Measurements from ENCODE around the gene APOL4.

APOL4 gene

DNA sequence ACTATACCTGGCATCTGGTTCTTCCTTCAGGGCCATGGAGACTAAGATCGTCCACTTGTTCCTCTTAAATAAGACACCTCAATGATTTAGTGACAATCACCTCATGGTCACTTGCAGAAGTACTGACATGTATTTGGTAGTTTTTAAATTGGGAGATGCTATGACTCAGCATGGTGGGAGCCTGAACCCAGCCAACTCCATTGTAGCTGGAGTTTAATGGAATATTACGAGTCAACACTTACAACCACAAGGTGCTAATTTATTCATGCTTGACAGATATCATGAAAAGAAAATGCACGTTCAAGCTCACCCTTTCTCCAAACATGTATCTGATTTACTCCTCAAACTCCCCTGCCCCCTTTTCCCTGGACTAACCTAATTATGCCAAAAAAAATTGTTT, 24.4 kb downstream of the APOL4 start:
- no peak for DNase-seq (ENCODE audit: low read depth, low spot score)
- no peak overlapping the region for H3K4me3 ChIP-seq (ENCODE audit: low read depth, low read length)
- TF ChIP-seq, protein P1, sequence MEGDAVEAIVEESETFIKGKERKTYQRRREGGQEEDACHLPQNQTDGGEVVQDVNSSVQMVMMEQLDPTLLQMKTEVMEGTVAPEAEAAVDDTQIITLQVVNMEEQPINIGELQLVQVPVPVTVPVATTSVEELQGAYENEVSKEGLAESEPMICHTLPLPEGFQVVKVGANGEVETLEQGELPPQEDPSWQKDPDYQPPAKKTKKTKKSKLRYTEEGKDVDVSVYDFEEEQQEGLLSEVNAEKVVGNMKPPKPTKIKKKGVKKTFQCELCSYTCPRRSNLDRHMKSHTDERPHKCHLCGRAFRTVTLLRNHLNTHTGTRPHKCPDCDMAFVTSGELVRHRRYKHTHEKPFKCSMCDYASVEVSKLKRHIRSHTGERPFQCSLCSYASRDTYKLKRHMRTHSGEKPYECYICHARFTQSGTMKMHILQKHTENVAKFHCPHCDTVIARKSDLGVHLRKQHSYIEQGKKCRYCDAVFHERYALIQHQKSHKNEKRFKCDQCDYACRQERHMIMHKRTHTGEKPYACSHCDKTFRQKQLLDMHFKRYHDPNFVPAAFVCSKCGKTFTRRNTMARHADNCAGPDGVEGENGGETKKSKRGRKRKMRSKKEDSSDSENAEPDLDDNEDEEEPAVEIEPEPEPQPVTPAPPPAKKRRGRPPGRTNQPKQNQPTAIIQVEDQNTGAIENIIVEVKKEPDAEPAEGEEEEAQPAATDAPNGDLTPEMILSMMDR (IDR thresholded peaks at IDR 0.05; ENCODE audit: low read depth, low read length), result no peak
- in situ Hi-C loops (cut with HindIII; ENCODE audit: low sequenced_read_pairs), result no loop called here

DNA sequence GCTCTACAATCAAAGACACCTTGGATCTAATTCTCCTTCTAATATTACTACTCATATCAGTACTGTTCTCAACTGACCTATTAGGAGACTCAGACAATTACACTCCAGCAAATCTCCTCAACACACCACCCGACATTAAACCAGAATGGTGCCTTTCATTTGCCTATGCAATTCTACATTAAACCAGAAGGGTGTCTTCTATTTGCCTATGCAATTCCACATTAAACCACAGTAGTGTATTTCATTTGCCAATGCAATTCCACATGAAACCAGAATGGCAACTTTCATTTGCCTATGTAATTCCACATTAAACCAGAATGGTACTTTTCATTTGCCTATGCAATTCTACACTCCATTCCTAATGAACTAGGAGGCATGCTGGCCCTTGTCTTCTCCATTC, 25.7 kb downstream of the APOL4 start:
- H3K4me3 ChIP-seq (ENCODE audit: low read depth, low read length), result no peak overlapping the region
- in situ Hi-C loops (cut with HindIII; ENCODE audit: low sequenced_read_pairs), result no loop called here
- TF ChIP-seq, protein P1 (IDR thresholded peaks at IDR 0.05; ENCODE audit: low read depth, low read length), result no peak
- no peak for DNase-seq (ENCODE audit: low read depth, low spot score)

DNA sequence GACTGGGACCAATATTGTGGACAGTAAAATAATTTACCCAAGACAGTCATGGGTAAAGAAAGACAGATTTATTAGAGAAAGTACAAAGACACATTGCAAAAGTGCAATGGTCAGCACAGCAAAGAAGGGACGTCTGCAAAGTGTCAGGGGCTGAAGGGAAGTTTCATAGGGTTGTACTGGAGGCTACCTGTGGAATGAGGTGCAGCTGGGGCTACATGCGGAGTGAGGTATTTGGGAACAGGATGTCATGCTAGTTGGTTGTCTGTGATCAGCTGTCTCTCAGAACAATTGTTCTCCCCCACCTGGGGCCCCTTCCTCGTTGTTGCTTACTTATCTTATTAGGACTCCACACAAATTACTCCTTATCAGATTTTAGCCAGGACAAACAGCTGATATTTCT, 29.7 kb downstream of the APOL4 start:
- in situ Hi-C loops (cut with HindIII; ENCODE audit: low sequenced_read_pairs), result no loop called here
- no peak for DNase-seq (ENCODE audit: low read depth, low spot score)
- TF ChIP-seq, protein P1 (IDR thresholded peaks at IDR 0.05; ENCODE audit: low read depth, low read length), result no peak
- H3K4me3 ChIP-seq (ENCODE audit: low read depth, low read length), result no peak overlapping the region

DNA sequence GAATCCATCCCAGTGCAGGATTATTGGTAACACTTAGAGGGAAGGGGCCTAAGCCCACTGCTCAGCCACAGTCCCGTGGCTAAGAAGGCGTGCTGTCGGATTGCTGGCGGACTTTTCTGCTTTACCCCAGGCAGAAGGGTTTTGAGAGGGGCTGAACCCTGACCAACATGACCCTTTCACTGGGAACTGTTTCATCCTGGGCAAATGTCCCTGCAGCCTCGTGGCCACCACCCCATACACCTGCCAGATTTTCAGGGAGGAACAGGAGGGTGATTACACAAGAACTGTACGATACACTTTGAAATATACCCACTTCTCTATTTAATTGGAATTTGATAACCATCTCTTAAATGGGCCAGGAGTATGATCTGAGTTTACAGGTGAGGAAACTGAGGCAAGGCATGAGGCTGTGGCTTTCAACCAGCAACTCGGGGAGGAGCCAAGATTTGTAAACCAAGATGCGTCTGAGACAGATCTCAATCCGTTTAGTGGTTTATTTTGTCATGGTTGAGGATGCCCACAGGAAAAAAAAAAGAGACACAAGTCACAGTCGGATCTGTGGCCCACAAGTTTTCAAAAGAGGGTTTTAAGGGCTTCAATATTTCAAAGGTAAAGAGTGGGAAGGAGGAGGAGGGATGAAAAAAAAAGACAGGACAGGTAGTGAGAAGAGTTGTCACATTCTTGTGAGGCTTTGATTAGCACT, 34.9 kb downstream of the APOL4 start:
- H3K4me3 ChIP-seq (ENCODE audit: low read depth, low read length), result no peak overlapping the region
- DNase-seq (ENCODE audit: low read depth, low spot score), result no peak
- TF ChIP-seq, protein P1 (IDR thresholded peaks at IDR 0.05; ENCODE audit: low read depth, low read length), result no peak
- in situ Hi-C loops (cut with HindIII; ENCODE audit: low sequenced_read_pairs), result no loop called here

DNA sequence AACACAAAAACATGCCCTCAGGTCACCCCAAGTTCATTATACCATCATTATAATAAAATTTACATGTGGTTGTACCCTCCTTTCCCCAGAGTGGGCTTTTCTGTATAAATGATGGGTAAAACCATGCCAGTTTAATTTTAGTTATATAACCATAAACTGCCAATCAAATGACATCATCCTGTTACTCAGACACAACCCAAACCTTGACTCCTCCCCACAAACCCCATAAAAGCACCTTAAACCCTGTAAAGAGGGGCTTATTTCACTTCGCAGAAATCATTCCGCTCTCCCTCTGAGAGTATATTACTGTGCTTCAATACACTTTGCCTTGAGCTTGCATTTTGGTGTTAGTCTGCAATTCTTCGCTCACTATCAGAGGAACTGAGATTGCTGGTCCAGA, 35.5 kb downstream of the APOL4 start:
- no peak overlapping the region for H3K4me3 ChIP-seq (ENCODE audit: low read depth, low read length)
- no peak for DNase-seq (ENCODE audit: low read depth, low spot score)
- TF ChIP-seq, protein P1 (IDR thresholded peaks at IDR 0.05; ENCODE audit: low read depth, low read length), result no peak
- in situ Hi-C loops (cut with HindIII; ENCODE audit: low sequenced_read_pairs), result no loop called here

DNA sequence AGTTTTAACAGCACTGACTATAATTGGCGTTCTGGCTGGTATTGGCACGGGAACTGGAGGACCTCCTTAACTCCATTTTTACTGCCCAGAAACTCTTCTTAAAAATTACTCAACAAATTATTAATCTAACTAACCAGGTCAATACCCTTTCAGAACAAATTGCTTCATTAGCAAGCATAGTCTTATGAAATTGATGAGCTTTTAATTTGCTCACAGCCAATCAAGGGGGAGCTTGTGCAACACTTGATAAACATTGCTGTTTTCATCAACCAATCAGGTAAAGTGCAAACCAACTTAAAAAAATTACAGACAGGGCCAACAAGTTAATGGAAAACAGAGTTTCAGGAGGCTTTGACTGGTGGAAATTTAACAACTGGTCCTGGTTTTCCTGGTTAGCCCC, 36.5 kb downstream of the APOL4 start:
- TF ChIP-seq, protein P1 (IDR thresholded peaks at IDR 0.05; ENCODE audit: low read depth, low read length), result no peak
- in situ Hi-C loops (cut with HindIII; ENCODE audit: low sequenced_read_pairs), result no loop called here
- no peak for DNase-seq (ENCODE audit: low read depth, low spot score)
- no peak overlapping the region for H3K4me3 ChIP-seq (ENCODE audit: low read depth, low read length)

All from astrocyte of the spinal cord (primary cell).